ENCODE results near the gene HNMT.

Gene HNMT

GRCh38 chr2:138000796-138001195 lies 36.5 kb downstream of the HNMT start:
- no peak for TF ChIP-seq CTCF (IDR thresholded peaks at IDR 0.05; ENCODE audit: extremely low read depth, insufficient read depth, missing control alignments)
- DNase-seq (ENCODE audit: low spot score), result no peak
- in situ Hi-C loops (cut with MboI; ENCODE audit: low pct_unique_long_range_greater_than_20kb, low sequenced_read_pairs, unreplicated experiment), result no loop called here

DNA sequence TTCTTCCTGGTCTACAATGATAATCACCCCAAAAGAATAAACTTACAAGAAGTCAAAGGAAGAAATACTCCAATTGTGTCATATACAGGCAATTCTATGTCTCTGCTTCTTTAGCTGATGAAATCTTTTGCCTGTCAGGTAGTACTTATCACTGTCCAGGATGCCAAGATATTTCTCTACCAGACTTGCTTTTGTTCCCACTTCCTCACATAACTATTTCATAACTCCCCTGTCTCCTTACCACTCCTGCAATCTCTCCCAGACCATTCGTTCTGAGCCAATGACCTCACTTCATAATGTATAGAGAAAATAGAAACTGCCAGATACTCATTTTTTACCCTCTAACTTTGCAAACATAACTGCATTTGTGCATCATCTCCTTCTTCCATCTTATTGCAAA lies 39.1 kb downstream of the HNMT start:
- TF ChIP-seq CTCF (IDR thresholded peaks at IDR 0.05; ENCODE audit: extremely low read depth, insufficient read depth, missing control alignments), result no peak
- DNase-seq (ENCODE audit: low spot score), result no peak
- in situ Hi-C loops (cut with MboI; ENCODE audit: low pct_unique_long_range_greater_than_20kb, low sequenced_read_pairs, unreplicated experiment), result no loop called here

DNA sequence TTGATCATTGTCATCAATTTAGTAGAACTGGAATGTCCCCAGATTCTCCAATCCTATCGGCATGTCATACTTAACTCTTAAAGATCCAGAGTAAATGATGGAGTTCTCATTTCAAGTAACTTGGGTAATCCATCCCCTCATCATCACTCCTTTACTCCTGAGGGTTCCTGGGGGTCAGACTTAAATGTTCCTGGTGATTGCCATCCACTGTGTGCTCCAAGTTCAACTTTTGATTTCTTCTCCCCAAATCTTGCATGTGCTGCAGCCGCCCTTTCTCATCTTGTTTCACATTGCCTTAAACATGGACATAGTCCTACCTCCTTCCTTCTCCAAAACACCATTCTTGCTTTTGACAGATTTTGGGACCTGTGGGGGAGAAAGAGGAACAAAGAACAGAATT lies 43.2 kb downstream of the HNMT start:
- DNase-seq (ENCODE audit: low spot score), result no peak
- in situ Hi-C loops (cut with MboI; ENCODE audit: low pct_unique_long_range_greater_than_20kb, low sequenced_read_pairs, unreplicated experiment), result no loop called here
- TF ChIP-seq CTCF (IDR thresholded peaks at IDR 0.05; ENCODE audit: extremely low read depth, insufficient read depth, missing control alignments), result no peak

GRCh38 chr2:138009622-138010021 lies 45.3 kb downstream of the HNMT start:
- no peak for DNase-seq (ENCODE audit: low spot score)
- TF ChIP-seq CTCF (IDR thresholded peaks at IDR 0.05; ENCODE audit: extremely low read depth, insufficient read depth, missing control alignments), result no peak
- in situ Hi-C loops (cut with MboI; ENCODE audit: low pct_unique_long_range_greater_than_20kb, low sequenced_read_pairs, unreplicated experiment), result no loop called here

DNA sequence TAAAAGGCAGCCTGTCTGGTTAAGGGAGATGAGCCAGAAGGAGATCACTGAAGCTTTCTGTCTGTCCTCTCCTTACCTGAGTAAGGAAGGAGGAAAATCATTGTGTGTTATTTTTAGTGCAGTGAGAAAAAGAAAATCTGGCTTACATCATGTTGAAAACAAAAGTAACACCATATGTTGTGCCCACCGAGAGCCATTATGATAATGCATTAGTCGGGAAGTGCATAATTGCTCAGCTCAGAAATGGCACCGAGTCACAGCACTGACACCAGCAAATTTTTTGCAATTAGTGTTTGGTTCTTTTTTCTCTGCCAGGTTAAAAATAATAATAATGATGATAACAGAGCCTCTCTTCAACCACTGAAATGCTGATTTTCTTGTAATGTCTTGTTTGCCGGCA lies 46.6 kb downstream of the HNMT start:
- no peak for TF ChIP-seq CTCF (IDR thresholded peaks at IDR 0.05; ENCODE audit: extremely low read depth, insufficient read depth, missing control alignments)
- no peak for DNase-seq (ENCODE audit: low spot score)
- in situ Hi-C loops (cut with MboI; ENCODE audit: low pct_unique_long_range_greater_than_20kb, low sequenced_read_pairs, unreplicated experiment), result no loop called here

- in situ Hi-C loops (cut with MboI; ENCODE audit: low pct_unique_long_range_greater_than_20kb, low sequenced_read_pairs, unreplicated experiment), result no loop called here
- no peak for TF ChIP-seq CTCF (IDR thresholded peaks at IDR 0.05; ENCODE audit: extremely low read depth, insufficient read depth, missing control alignments)
- no peak for DNase-seq (ENCODE audit: low spot score)
These were observed 47.8 kb downstream of the HNMT start for GRCh38 chr2:138012082-138012481.

- no peak for DNase-seq (ENCODE audit: low spot score)
- in situ Hi-C loops (cut with MboI; ENCODE audit: low pct_unique_long_range_greater_than_20kb, low sequenced_read_pairs, unreplicated experiment), result no loop called here
- TF ChIP-seq CTCF (IDR thresholded peaks at IDR 0.05; ENCODE audit: extremely low read depth, insufficient read depth, missing control alignments), result no peak
These were observed 48.7 kb downstream of the HNMT start for GRCh38 chr2:138012968-138013367.
